HG02840 (cell line): ENCODE measurements around the gene TPCN2.

Experiments
- ATAC-seq: cut with Tn5 transposase; IDR thresholded peaks from one replicate; pipeline ENCODE4 v1.9.1; 2021; ENCODE audit warnings: mild to moderate bottlenecking, moderate library complexity, moderate number of reproducible peaks; ENCODE audit not compliant: unreplicated experiment, low FRiP score

Gene TPCN2

DNA sequence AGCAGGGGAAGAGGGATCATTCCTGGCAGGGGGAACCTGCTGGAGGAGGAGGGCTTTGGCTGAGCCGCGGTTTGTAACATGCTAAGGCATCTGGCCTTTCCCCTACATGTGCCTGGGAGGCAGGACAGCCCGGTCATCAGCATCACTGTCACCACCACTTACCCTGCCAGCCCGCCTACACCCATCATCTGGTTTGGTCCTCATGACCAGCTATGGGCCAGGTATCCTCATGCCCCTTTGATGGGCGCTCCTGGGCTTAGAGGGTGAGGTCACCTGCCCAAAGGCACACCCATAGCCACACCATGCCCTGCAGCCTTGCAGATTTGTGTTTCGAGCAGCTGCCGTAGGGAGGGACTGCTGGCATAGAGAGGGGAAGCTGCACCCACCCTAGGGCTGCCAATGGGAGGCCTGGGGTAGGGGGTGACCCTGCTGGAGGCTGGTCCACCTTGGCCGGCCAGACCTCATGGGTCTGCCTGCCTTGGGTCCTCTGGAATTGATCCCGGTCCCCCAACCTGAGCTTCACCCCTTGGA lies 38.3 kb upstream of the TPCN2 start:
- no peak for ATAC-seq

GRCh38 chr11:69010964-69011623 lies 37.6 kb upstream of the TPCN2 start:
- no peak for ATAC-seq

GRCh38 chr11:69011624-69012091 lies 37.1 kb upstream of the TPCN2 start:
- ATAC-seq: no peak

DNA sequence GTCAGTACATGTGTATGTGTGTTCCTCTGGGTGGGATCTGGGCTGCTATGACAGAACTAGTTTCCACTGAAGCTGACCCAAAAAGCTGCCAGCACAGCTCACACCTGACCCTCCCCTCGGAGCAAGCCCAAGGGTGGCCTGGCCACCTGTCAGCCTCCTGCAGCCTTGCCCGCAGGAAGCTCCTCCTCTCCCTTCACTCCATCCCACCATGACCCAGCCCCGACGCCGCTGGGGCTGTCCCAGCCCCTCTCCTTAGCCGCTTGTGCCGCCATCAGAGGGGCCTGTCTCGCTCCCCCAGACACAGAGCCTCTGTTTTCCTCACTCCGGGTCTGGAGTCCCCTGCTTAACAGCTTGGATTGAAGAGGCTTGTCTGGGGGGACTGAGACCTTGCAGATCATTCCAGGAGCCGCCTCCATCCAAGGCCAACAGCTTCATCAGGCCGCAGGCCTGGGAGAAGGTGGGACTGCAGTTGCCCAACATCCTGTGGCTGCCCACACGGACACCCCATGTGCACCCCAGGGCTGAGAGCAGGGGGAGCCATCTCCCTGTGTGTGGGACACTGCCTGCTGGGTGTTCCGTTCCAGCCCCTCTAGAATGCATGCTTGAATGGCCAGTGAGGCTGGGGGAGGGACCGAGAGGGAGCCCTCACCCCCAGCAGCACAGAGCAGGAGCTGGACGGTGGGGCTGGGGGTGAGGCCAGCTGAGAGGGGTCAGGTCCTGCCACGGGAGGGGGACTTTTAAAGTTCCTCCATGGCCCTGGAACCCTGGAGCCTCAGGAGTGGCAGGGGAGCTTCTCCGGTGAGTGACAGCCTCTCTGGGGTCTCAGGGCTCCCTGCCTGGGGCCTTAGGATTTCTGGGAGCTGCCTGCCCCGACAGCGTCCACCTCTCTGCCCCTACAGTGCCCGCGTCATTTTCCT lies 36.4 kb upstream of the TPCN2 start:
- no peak for ATAC-seq

DNA sequence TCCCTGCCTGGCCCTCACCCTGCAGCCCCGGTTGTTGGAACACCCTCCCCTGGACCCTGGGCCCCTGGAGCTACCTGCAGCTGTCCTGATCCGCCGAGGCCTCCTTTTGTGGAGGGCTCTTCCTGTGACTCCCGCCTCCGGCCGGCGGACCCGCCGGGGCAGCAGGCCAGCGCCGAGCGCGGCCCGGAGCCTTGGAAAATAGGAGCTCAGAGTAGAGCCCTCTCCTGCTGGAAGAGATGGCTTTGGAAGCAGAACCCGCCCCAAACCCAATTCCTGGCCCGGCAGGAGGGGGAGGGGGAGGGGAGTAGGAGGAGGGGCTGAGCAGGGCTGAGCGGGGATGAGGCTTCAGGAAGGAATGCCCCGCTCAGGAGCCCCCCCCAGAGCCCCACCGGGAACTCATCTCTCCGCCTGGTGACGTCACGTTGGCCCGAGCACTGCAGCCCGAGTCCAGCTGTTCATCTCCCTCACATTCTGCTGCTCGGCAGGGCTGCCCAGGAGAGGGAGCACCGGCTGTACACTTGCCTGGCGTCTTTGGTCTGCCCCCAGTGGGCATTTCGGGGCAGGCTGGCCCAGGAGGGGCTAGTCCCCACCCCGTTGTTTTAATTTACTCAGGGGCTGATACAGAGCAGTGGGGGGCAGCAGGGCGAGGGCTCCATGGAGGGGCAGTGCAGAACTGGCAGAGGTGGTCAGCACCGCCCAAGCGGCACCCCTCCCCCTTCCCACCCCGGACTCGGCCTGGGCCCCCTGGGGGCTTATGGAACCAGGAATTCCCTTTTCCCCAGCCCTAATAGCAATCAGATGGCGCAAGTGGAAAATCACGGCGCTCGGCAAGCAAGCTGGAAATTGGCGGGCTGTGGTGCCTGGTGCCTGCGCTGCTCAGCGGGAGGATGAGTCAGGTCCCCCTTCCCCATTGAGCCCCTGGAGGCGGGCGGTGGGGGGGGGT lies 35.5 kb upstream of the TPCN2 start, which contains the start of gene MRGPRF:
Gene MRGPRF, minus strand, starts transcription at position 238 of the 943 bp plus-strand sequence. CDS start 3,345 bp downstream, outside the sequence.
- ATAC-seq: no peak

- no peak for ATAC-seq
These were observed 34.5 kb upstream of the TPCN2 start for GRCh38 chr11:69014084-69014851.

DNA sequence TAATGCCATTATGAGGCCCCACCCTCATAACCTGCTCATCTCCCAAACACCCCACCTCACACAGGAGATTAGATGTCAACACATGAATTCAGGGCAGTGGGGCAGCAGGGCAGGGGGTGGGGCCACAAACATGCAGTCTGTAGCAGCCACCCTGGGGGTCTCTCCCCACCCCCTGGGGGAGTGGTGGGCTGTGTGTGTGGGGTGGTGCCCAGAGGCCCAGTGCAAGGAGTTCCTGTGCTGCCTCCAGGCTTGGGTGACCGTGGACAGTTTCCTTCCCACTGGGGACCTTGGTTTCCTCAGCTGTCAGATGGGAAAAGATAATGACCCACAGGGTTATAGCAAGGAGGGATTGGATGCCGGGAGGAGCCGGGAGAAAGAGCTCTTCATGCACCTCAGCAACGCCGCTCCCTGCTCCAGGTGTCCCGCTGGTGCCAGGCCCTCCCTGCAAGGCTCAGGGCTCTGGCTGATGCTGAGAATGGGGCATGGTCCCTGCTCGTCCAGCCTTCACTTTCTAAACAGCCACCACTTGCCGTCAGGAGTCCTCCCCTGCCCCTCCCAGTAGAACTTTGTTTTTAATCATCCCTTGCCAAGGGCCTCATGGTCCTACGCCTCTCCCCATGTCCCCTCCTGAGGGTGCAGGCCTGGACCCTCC lies 33.7 kb upstream of the TPCN2 start:
- ATAC-seq: no peak

GRCh38 chr11:69017951-69018350 lies 30.8 kb upstream of the TPCN2 start:
- no peak for ATAC-seq

DNA sequence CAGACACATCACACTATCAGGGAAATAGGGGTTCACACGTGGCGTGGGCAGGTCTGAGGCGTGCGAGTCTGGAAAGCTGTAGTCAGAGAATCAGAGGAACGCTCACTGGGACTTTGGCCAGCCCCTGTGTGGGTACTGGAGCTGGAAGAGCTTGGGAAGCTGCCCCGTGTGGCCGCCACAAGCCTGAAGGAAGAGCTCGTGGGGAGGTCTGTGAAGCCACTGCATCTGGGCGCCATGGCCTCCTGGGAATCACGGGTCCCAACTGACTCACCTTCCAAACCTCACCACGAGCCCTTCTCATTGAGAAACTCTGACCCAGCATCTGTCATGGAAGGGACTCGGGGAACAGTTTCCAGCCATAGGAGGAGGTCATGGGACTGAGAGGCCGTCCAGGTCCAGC lies 29.8 kb upstream of the TPCN2 start:
- no peak for ATAC-seq

DNA sequence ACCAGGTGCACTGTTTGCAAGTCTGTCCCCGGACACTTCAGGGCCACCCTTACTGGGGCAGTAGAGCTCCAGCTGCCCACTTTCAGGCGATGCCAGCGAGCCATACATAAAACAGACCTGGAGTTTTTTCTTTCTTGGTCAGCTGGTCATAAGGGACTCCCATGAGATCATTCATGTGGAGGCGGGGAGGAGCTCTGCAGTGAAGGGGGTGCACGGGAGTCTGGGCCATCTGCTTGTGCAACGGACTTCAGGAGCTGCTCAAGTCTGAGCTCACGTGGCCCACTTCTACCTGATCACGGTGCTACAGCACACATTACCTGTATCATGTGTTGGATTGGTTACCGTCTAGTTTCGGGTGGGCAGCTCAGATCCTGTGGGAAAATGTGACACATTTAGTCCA lies 26.5 kb upstream of the TPCN2 start:
- ATAC-seq: no peak

DNA sequence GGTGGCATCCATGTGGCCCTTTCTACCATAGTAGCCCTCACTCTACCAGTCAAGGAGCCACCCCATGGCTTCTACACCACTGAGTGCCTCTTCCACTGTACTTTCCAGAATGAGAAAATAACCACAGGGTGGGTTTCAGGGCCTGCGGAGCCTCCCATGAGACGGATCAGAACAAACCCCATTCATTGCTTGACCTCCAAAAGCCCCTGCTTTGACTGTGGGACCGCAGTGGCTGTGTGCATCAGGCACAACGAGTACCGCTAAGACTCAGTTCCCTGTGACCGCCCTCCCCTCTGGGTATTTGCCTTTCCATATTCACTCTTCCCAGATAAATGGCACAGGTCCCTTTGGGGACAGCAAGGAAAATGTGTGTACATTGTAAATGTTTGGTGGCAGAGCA lies 24.2 kb upstream of the TPCN2 start:
- no peak for ATAC-seq

- ATAC-seq: no peak
These were observed 20.9 kb upstream of the TPCN2 start for GRCh38 chr11:69027704-69028372.

GRCh38 chr11:69030301-69030700 lies 18.4 kb upstream of the TPCN2 start:
- ATAC-seq: no peak

- ATAC-seq: no peak
These were observed 15.9 kb upstream of the TPCN2 start for GRCh38 chr11:69032833-69033232.

DNA sequence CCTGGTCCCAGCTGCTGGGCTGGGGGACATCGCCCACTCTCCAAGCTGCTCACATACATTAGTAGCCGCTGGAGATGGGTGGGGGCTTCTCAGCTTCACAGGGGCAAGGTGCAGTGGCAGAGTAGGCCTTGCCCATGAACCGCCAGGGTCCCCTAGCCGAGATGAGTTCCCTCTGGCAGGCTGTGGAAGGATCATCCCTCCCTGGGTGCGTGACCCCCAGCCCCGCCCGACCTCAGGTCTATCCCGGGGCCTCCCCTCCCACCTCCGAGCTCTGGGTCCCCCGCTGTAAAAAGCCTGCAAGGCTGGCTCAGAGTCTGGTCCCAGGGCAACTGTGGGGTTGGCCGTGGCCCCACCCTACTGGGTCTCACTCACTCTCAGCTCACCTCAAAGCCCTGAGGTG lies 15.3 kb upstream of the TPCN2 start:
- ATAC-seq: no peak

DNA sequence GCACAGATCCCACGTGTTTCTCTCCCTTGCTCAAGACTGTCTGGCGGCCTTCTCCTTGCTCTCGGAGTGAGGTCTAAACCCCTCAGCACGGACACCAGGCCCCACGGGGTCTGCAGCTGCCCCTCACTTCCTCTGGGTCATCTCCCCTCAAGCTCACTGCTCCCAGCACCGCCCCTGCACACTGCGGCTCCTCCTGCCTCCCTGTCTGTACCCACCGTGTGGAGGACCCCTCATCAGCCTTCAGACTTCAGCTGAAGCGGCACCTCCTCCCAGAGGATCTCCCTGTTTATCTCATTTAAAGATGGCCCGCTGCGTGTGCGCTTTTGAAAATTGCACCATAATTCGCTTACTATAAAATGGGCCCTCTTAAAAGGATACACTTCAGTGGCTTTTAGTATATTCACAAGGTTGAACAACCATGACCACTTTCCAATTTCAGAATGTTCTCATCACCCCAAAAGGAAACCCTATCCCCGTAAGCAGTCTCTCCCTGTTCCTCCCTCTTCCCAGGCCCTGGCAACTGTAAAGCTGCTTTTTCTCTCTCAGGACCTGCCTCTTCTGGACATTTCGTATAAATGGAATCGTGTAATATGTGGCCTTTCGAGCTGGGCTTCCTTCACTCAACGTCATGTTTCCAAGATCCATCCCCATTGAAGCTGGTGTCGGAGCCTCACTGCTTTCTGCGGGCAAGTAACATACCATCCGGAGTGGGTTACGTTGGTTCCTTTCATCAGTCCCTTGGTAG lies 14.4 kb upstream of the TPCN2 start:
- ATAC-seq: no peak

DNA sequence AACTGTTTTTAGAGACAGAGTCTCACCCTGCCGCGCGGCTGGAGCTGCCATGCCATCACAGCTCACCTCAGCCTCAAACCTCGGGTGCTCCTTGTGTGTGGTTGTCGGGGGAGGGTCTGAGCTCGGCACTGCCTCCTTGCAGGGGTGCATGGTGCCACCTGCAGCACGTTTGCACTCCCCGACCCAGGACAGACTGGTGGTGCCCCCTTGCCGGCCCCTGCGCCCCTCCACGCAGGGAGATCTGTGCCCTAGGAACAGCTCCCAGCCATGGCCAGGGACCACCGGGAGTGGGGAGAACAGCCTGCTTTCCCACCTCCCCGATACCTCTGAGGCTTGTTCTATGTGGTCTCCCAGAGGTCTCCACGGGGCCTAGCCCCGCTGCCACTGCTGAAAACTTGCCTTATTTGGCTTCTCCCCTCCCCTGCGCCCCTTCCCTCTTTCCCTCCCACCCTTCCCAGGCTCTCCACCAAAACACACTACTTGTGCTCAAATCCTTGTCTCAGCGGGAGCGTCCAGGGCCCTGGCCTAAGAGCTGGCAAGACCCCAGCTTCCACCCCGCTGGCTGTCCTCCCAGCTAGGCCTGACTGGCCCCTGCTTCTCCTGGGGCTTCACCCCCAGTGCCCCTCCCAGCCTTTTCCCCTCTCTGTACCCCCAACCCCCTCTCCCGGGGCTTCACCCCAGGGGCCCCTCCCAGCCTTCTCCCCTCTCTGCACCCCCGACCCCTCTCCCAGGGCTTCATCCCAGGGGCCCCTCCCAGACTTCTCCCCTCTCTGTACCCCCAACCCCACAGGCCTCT lies 13.4 kb upstream of the TPCN2 start:
- ATAC-seq: no peak
